Progenitor cell of endocrine pancreas (in vitro differentiated cells): ENCODE results near the gene DLX5. TPM values are rescaled to one million over a fixed set of nuclear protein-coding genes. Genes with fewer than 3 reads are reported as not detected.

Source experiments
- DNase-seq: peaks from one replicate; pipeline ENCODE4 v3.0.0; 2021; ENCODE audit warnings: low spot score; ENCODE audit not compliant: unreplicated experiment
- H3K27ac Mint-ChIP-seq: 2 replicates; pipeline ENCODE4 v1.8.0; 2021; ENCODE audit warnings: mild to moderate bottlenecking, moderate library complexity, mixed read lengths
- H3K27me3 Mint-ChIP-seq: 2 replicates; pipeline ENCODE4 v1.8.0; 2021; ENCODE audit warnings: mixed read lengths
- H3K36me3 Mint-ChIP-seq: 2 replicates; pipeline ENCODE4 v1.8.0; 2022; ENCODE audit warnings: mixed read lengths; ENCODE audit not compliant: insufficient read depth
- H3K4me1 Mint-ChIP-seq: 2 replicates; pipeline ENCODE4 v1.8.0; 2021; ENCODE audit warnings: low read depth, mixed read lengths
- H3K4me3 Mint-ChIP-seq: 2 replicates; pipeline ENCODE4 v1.8.0; 2021; ENCODE audit warnings: low read depth, mild to moderate bottlenecking, moderate library complexity, mixed read lengths
- H3K9me3 Mint-ChIP-seq: 2 replicates; pipeline ENCODE4 v1.8.0; 2021; ENCODE audit warnings: low read depth, mixed read lengths
- total RNA-seq: library from RNA; stranded (reverse); gene quantifications from 2 replicates; pipeline ENCODE4 v1.2.1, GENCODE V29; 2021
- TF ChIP-seq, protein P1 (sequence below): fragments of 200-600 bp; sonication (generic); IDR thresholded peaks from one replicate; pipeline ENCODE4 v1.5.0; 2021; ENCODE audit warnings: antibody characterized with exemption, mild to moderate bottlenecking; ENCODE audit not compliant: unreplicated experiment

Gene DLX5
- total RNA-seq, 1 donor from 2014 or later, result 1.7 TPM

DNA sequence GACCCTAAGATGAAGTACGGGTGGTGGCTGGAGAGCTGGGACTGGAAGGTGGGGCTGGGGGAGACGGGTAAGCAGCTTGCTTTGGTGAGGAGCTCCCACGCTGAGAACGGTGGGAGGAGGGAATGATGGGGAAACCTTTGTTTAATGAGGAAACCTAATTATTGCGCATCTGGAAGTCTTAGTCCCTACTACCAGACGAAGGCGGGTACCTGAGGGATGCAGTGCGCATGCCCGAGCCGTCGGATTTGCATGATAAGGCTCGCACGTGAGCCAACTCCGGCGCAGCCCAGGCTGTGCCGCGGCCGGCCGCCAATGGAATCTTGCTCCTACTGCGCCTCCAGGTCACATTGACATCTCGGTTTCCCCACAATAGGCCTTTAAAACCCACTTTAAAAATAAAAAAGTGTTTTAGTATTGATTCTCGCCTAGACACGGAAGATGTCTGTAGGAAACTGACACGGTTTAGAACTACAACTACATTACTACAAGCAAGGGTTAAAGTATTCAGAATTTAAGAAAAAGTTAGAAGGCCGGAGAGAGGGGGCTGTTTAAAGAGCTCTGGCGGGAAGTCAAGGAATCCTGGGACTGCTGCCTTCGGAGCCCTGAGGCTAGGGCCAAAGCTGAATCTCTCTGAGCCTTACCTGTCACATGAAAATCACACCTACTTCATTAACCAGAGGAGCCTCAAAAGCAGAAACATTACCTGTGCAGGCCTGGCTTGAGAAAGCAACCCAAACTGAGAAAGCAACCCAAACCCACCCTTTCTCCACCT, 31.4 kb downstream of the DLX5 start:
- no peak for DNase-seq
- Mint-ChIP-seq H3K36me3 (peaks cover 2% of the 10 kb centered on the region), H3K4me1 (no peaks in the 10 kb centered on the region), H3K27ac (no peak overlapping the region), H3K27me3 (peaks cover 98% of the 10 kb centered on the region), H3K9me3 (no peaks in the 10 kb centered on the region), H3K4me3 (no peak overlapping the region)
- TF ChIP-seq, protein P1, sequence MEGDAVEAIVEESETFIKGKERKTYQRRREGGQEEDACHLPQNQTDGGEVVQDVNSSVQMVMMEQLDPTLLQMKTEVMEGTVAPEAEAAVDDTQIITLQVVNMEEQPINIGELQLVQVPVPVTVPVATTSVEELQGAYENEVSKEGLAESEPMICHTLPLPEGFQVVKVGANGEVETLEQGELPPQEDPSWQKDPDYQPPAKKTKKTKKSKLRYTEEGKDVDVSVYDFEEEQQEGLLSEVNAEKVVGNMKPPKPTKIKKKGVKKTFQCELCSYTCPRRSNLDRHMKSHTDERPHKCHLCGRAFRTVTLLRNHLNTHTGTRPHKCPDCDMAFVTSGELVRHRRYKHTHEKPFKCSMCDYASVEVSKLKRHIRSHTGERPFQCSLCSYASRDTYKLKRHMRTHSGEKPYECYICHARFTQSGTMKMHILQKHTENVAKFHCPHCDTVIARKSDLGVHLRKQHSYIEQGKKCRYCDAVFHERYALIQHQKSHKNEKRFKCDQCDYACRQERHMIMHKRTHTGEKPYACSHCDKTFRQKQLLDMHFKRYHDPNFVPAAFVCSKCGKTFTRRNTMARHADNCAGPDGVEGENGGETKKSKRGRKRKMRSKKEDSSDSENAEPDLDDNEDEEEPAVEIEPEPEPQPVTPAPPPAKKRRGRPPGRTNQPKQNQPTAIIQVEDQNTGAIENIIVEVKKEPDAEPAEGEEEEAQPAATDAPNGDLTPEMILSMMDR, result no peak

DNA sequence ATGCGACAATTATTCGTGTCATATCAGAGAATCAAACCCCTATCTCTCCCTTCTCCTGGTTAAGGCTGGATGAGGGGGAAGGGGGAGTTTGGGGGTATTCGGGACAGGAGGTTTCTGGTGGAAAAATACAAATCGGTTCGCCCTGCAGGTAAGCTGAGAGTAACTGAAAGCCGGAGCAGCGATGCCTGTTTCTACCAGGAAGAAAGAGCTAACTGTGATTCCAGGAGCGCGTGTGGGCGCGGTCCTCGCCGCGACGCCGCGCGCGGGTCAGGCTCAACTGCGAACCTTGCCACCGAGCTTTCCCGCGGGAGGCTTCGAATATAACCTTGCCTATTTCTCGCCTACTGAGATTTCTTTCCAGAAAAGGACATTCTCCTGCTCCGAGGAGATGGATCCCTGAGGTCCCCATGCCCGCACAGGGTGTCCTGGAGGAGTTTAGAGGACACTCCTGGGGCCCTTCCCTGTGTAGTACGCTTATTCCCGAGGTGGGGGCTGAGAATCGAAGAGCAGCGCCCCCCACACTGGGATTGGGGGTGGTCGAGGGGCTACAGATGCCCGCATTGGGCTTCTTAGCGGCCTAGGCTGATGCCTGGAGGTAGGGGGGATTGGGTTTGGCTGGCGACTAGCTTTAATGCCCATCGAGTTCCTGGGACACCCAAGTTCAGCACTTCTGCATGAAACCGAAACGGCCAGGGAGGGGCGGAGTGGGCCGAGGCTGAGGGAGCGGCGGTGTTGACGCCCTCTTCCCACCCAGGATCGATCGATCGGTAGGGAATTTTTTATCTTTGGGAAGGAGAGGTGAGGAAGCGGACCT, 32.2 kb downstream of the DLX5 start:
- no peak overlapping the region for H3K27ac Mint-ChIP-seq
- no peaks in the 10 kb centered on the region for H3K4me1 Mint-ChIP-seq
- H3K27me3 Mint-ChIP-seq, result peaks cover 98% of the 10 kb centered on the region
- TF ChIP-seq, protein P1, result no peak
- H3K4me3 Mint-ChIP-seq, result no peak overlapping the region
- DNase-seq, result no peak
- H3K9me3 Mint-ChIP-seq, result no peaks in the 10 kb centered on the region
- peaks cover 2% of the 10 kb centered on the region for H3K36me3 Mint-ChIP-seq

DNA sequence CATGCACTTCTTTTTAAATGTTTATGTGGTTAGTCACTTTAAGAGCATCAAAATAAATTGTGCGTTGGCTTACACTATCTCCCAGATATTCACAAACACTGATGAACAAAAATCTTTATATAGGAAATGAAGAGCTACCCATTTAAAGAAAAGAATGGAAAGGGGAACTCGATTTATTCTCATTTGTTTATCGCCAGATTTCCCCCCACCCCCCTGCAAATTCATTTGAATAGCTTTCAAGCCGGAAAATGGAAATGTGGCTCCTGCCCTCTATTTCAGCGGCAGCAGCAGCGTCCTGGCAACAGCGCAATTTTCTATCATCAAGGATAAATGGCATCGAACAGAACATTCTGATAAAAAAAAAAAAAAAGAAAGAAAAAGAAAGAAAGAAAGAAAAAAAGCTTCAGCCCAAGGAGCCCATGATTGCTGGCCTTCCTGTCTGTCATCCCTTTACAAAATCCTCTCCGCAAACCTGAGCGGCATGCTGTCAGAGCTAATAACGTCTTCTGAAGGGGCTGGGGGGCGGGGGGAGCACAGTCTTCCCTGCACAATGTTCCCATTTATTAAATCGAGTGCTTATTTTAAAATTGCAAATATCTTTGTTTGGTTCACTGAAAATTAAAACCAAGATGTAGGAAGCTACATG, 33.0 kb downstream of the DLX5 start:
- H3K27ac Mint-ChIP-seq, result no peak overlapping the region
- DNase-seq, result no peak
- H3K4me3 Mint-ChIP-seq, result no peak overlapping the region
- no peaks in the 10 kb centered on the region for H3K4me1 Mint-ChIP-seq
- H3K9me3 Mint-ChIP-seq, result no peaks in the 10 kb centered on the region
- peaks cover 98% of the 10 kb centered on the region for H3K27me3 Mint-ChIP-seq
- TF ChIP-seq, protein P1, result no peak
- H3K36me3 Mint-ChIP-seq, result peaks cover 2% of the 10 kb centered on the region

DNA sequence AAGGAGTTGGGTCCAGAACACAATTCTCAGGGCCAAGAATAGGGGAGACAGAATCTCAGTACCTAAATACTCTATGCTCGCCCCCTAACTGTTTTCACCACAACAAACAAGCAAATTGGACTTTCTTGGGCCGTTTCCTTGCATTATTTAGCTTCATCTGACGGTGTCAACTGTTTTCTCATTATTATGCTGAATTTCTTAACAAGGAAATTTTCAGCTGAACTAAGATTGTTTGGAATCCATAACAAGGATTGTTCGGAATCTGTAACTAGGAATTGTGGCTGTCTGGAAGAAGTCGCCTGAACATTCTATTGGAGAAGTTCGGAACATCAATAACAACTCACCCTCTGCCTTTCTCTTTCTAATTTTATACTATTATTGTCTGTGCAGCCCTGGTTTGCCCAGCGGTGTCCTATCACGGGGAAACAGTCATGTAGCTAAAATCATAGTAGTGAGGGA, 34.7 kb downstream of the DLX5 start:
- no peak overlapping the region for H3K4me3 Mint-ChIP-seq
- no peak for DNase-seq
- H3K4me1 Mint-ChIP-seq, result no peaks in the 10 kb centered on the region
- peaks cover 97% of the 10 kb centered on the region for H3K27me3 Mint-ChIP-seq
- TF ChIP-seq, protein P1, result no peak
- peaks cover 2% of the 10 kb centered on the region for H3K36me3 Mint-ChIP-seq
- H3K9me3 Mint-ChIP-seq, result no peaks in the 10 kb centered on the region
- H3K27ac Mint-ChIP-seq, result no peak overlapping the region

DNA sequence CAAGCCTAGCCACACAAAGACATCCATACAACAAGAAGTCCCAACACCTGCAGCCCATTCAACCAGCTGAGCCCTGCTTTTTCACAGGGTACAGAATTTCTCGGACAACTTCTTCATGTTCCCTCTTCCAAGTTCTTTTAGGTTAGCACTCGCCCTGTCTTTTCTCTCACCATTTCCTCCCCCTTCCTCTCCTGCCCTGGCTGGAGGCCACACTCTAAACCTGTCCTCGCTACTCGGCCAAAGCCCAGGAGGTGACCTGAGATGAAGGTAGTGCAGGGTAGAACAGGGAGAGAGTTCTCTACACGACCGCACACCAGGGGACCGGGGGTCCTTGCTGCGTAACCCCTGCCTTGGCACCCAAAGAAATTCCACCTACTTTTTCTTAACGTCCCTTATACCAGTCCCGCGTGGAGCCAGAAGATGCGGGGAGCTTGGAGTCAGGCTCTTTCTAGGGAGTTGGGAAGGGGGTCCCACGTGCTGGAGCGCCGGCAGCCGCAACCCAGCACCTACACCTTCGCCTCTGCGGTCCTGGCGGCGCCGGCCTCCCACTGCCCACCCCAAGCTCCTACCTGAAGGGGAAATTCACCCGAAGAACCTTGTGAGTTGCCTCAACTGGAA, 35.3 kb downstream of the DLX5 start:
- Mint-ChIP-seq H3K27ac (no peak overlapping the region), H3K4me3 (no peak overlapping the region), H3K9me3 (no peaks in the 10 kb centered on the region)

More for the DNA sequence above, 35.3 kb downstream of the DLX5 start:
- no peak for DNase-seq
- no peaks in the 10 kb centered on the region for H3K4me1 Mint-ChIP-seq
- H3K36me3 Mint-ChIP-seq, result peaks cover 2% of the 10 kb centered on the region
- peaks cover 95% of the 10 kb centered on the region for H3K27me3 Mint-ChIP-seq
- TF ChIP-seq, protein P1, result no peak
